Cortex of kidney (tissue), 1 donor: ENCODE measurements around the gene ZNF326.
"Not testable (repeated sequence)": the region's sequence is repeated elsewhere in the genome, so short reads cannot be mapped to it uniquely, and the experiment has no call there.

ENCODE experiments used
- DNase-seq: peaks from one replicate; lab custom pipeline; 2025; lab: John Stamatoyannopoulos, UW

ZNF326 gene

GRCh38 chr1:89996450-89997110 is 1.7 kb downstream of the ZNF326 start:
- DNase-seq: no peak

- DNase-seq: not testable (repeated sequence)
Measured at GRCh38 chr1:89997152-89997551, 2.2 kb downstream of the ZNF326 start.

GRCh38 chr1:89998306-89998705 is 3.4 kb downstream of the ZNF326 start:
- DNase-seq: no peak

- no peak for DNase-seq
Measured at GRCh38 chr1:89999208-89999607, 4.3 kb downstream of the ZNF326 start.

GRCh38 chr1:89999628-90000027 is 4.7 kb downstream of the ZNF326 start:
- DNase-seq: no peak

- DNase-seq: no peak
Measured at GRCh38 chr1:90000934-90001676, 6.2 kb downstream of the ZNF326 start.

- DNase-seq: no peak
Measured at GRCh38 chr1:90007979-90008404, 13.1 kb downstream of the ZNF326 start.

GRCh38 chr1:90012300-90012699 is 17.4 kb downstream of the ZNF326 start:
- no peak for DNase-seq

- no peak for DNase-seq
Measured at GRCh38 chr1:90023691-90024090, 28.8 kb downstream of the ZNF326 start.

- DNase-seq: no peak
Measured at GRCh38 chr1:90027281-90027680, 32.4 kb downstream of the ZNF326 start.

- DNase-seq: no peak
Measured at GRCh38 chr1:90039652-90040051, 44.7 kb downstream of the ZNF326 start.

GRCh38 chr1:90043586-90043985 is 48.7 kb downstream of the ZNF326 start:
- no peak for DNase-seq

GRCh38 chr1:90044346-90044745 is 49.4 kb downstream of the ZNF326 start:
- DNase-seq: no peak

GRCh38 chr1:90045853-90046563 is 51.1 kb downstream of the ZNF326 start:
- no peak for DNase-seq

GRCh38 chr1:90046635-90047034 is 51.7 kb downstream of the ZNF326 start:
- no peak for DNase-seq

GRCh38 chr1:90048043-90048442 is 53.1 kb downstream of the ZNF326 start:
- DNase-seq: no peak

- DNase-seq: not testable (repeated sequence)
Measured at GRCh38 chr1:90062700-90063643, 68.1 kb downstream of the ZNF326 start.

GRCh38 chr1:90064109-90064508 is 69.2 kb downstream of the ZNF326 start:
- DNase-seq: not testable (repeated sequence)

- DNase-seq: no peak
Measured at GRCh38 chr1:90067194-90067931, 72.5 kb downstream of the ZNF326 start.

GRCh38 chr1:90068611-90069280 is 73.8 kb downstream of the ZNF326 start:
- DNase-seq: no peak
